Measurements from ENCODE around the gene REELD1.

REELD1 gene

GRCh38 chr4:146224326-146224966 is 10.1 kb downstream of the REELD1 start:
- no peak for DNase-seq (ENCODE audit: low read depth in 2 of 2)

DNA sequence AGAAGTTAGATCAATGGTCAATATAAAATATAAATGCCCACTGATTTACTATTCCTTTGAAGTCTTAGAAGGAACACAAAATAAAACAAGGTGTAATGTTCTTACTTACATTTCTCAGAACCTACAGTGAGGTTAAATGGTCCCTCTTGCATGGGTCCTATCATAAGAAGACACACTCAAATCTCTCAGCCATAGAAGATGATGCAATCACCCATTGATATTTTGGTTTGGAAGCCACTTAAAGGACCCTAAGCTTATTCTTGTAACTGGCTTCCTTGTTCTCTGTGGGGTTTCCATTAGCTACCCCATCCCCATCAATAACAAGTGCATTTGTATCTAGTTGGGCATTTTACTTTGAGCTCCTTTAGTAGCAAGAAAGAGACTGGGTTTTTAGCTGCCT is 15.1 kb downstream of the REELD1 start:
- DNase-seq (ENCODE audit: low read depth in 2 of 2), result no peak

GRCh38 chr4:146232131-146232722 is 17.9 kb downstream of the REELD1 start:
- no peak for DNase-seq (ENCODE audit: low read depth in 2 of 2)

GRCh38 chr4:146235654-146236177 is 21.4 kb downstream of the REELD1 start:
- DNase-seq (ENCODE audit: low read depth in 2 of 2), result no peak

DNA sequence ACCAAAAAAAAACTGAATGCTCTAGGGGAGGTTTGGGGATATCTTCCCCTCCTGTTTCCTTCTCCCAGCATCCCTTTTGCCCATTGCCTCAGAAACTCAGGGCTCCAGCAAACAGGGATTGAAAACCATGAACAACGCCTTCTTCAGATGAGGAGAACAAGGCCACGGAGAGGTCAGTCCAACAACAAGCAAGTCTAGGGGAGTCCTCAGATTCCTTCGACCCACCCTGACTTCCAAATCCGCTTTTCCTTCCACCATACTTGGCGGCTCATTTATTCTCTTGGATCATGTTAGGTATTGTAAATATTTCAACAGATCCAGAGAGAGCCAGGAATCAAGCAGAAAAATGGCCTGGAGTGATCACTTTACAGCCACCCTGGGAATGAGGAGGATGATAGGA is 21.9 kb downstream of the REELD1 start:
- no peak for DNase-seq (ENCODE audit: low read depth in 2 of 2)

DNA sequence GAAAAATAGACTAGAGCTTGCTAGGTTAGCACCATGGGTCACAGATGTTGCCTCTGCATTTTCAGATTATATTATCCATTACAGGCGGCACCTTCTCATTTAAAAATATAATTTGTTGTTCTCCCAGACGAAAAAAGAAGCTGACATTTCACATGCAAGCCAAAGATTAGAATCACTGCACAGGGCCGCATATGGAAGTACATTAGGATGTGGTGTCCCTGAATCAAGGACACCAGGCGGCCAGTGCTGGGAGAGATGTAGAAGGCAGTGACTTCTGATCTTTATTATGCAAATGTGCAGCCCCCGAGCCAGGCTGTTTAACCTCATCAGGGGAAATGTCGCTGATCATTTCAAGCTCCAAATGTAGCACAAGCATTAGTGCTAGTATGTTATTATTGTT is 22.8 kb downstream of the REELD1 start:
- DNase-seq (ENCODE audit: low read depth in 2 of 2), result no peak

- no peak for DNase-seq (ENCODE audit: low read depth in 2 of 2)
Measured at GRCh38 chr4:146238107-146238506, 23.8 kb downstream of the REELD1 start.

DNA sequence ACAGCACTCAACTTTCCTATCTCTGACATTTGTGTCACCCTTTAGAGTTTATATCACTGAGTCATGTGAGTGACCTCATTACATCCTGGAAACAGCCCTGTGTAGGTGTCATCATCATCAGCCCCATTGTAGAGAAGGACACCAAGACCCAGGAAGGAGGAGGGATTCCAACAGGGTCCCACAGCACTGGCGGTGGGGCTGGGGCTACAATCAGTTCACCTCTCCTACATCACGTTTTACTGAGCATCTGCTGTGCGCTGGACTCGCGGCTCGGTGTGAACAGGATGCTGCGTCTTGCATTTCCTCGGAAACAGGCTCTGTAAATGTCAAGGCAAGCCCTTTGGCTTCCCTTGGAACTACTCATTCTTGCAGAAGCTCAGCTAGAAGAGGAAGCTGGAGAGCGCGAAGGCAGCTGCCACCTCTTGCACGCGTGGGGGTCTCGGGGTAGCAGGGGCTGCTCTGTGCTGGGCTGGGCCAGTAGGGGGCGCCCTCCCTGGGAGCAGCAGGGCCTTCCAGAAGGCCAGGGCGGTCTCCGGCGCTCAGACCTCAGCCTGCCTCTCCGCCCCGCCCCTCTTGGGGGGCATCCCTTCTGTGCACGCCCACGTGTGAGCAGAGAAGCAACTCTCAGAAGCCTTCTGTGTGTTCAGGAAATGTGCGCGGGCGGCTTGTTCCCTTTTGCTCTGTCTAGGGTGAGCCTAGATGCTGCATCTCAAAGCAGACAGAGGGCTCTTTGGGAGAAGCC is 29.0 kb downstream of the REELD1 start:
- peak; percentile 33 to 60 for DNase-seq (ENCODE audit: low read depth in 2 of 2)

GRCh38 chr4:146243883-146244277 is 29.5 kb downstream of the REELD1 start:
- DNase-seq (ENCODE audit: low read depth in 2 of 2), result no peak

DNA sequence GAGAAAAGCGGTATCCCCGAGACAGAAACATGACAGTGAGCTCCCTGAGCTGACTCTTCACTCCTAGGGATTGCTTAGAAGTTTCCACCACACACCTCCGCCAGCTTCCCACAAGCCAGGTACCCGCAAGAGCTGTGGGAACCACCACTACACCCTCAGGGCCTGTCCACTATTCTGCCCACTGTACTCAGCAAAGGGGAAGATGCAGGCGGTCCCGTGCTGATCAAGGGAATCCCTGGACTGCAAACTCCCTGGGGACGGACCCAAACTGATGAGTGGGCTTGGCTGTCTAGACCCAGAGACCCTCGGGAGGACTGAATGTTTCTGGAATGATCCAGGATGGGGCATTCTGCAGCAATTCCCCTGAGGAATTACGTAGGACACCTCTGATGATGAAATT is 30.2 kb downstream of the REELD1 start:
- no peak for DNase-seq (ENCODE audit: low read depth in 2 of 2)

- no peak for DNase-seq (ENCODE audit: low read depth in 2 of 2)
Measured at GRCh38 chr4:146245246-146245645, 30.9 kb downstream of the REELD1 start.

DNA sequence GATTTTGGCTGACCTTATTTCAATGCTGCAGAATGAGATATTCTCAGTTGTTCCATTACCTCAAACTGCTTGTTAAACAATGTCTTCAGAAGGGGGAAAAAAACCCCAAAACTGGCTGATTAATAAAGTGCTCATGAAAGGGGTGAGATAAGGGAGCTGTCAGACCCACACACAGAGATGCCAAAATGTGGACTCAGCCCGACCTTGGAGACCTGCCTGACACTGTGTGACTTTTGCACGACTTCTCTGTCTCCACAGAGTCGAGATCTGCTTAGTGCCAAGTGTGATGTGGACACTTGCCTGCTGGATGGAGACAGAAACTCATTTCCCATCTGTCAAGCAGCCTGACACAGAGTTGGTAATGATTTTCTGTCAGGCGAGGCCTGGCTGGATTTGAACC is 31.5 kb downstream of the REELD1 start:
- no peak for DNase-seq (ENCODE audit: low read depth in 2 of 2)

GRCh38 chr4:146246381-146246780 is 32.0 kb downstream of the REELD1 start:
- no peak for DNase-seq (ENCODE audit: low read depth in 2 of 2)

- no peak for DNase-seq (ENCODE audit: low read depth in 2 of 2)
Measured at GRCh38 chr4:146247356-146247755, 33.0 kb downstream of the REELD1 start.

DNA sequence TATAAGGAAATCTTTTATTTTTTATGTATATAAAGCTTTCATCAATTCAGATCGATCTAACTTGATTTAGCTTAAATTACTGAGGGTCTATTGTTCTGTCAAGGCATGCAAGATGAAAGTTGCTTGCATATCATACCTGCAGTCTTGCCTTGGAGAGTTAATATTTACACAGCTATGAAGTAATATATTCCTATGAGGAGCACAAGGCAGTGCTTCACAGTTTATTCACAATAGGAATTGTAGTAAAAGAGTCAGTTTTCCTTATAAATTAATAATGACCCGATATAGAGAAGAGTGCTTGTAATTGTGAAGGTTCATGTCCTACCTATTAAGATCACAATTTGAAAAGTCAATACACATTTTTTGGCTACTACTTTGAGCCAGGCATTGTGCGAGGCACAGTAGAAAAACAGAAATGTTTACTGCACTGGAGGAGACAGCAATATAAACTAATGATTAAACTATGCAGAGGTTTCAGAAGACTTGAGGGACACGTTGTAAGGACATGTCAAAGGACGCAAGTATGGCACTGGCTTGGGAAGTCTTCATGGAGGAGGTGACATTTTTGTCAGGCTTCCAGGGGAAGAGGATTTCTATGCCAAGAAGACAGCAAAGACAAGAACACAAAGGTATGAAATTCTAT is 38.8 kb downstream of the REELD1 start:
- DNase-seq (ENCODE audit: low read depth in 2 of 2), result no peak

DNA sequence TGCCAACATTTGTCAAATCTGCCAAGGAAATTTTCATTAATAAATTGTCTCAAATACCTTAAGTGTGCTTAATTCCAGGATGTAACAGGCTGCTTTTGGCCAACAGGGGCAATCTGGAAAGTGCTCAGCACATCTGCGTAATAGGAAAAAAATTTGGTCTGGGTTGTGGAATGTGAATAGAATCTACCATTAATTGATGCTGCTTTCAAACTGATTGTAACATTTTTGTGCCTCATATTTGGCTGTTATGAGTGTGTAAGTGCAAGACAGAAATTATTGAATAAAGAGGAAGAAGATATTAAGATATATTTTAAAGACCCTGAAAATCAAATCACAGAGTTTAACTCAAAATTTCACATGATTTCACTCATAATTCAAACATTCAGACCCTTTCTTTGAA is 41.1 kb downstream of the REELD1 start:
- no peak for DNase-seq (ENCODE audit: low read depth in 2 of 2)

DNA sequence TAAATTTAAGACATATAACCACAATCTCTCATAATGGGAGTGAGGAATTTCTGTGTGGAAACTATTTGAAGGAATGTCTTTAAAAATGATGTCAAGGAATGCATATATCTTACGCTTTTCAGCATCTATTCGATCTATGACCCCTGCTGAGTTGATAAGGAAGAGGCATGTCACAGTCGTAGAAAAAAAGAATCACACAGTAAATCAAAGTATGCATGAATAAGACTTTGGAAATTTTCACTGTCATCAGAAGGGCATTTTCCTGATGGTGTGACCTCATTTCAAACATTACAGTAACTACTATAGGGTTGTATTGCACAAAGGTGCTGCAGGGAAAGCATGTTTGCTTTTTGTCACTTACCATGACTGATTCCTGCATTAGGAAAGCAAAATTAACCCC is 41.5 kb downstream of the REELD1 start:
- no peak for DNase-seq (ENCODE audit: low read depth in 2 of 2)

DNA sequence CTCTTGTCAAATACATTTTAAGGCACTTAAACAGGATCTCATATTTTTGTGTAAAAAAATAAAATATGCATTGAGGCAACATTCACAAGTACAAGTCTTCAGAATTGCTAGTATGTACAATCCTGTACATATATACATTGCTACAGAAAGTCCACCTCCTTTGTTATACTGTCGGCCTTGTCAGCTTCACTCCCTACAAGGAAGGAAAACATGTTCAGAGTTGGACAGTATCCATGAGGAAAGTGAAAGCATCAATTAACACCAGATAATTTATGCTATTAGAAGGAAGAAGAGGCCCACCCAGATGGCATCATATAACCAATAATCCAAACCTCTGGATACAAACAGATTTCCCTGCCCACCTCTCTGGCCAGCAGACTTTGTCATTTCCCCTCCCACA is 42.0 kb downstream of the REELD1 start:
- DNase-seq (ENCODE audit: low read depth in 2 of 2), result no peak

- DNase-seq (ENCODE audit: low read depth in 2 of 2), result no peak
Measured at GRCh38 chr4:146257511-146257910, 43.2 kb downstream of the REELD1 start.

DNA sequence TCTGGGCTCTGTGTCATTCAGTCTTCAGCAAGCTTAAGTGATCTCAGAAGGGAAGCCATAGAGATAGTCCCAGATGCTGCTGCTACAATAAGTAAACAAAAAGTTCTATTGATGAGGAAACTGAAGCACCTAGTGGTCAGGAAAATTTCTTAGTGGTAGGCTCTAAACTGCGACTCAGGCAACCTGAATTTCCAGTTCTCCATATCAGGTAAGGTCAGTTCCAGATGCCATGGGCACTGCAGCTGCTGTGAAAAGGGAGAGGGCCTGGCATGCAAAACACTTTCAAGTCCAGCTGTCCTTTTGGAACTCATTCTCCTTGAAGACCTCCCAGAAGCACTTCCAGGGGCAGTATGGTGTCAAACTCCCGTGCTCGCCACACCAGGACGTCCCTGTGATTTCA is 46.2 kb downstream of the REELD1 start:
- DNase-seq (ENCODE audit: low read depth in 2 of 2), result no peak

GRCh38 chr4:146261041-146261440 is 46.7 kb downstream of the REELD1 start:
- DNase-seq (ENCODE audit: low read depth in 2 of 2), result no peak

GRCh38 chr4:146263793-146264192 is 49.5 kb downstream of the REELD1 start:
- DNase-seq (ENCODE audit: low read depth in 2 of 2), result no peak
